IgD-negative memory B cell (primary cell): ENCODE data around the gene PHYKPL. TPM values are rescaled to one million over a fixed set of nuclear protein-coding genes. Genes with fewer than 3 reads are reported as not detected.
"Not testable (repeated sequence)": the region's sequence is repeated elsewhere in the genome, so short reads cannot be mapped to it uniquely, and the experiment has no call there.

Source experiments
- H3K27ac Mint-ChIP-seq, 3 donors: one replicate each; pipeline ENCODE4 v1.8.0; 2020 to 2022; ENCODE audit warnings: mild to moderate bottlenecking in 3 of 3, mixed read lengths in 3 of 3, moderate library complexity in 1 of 3
- H3K27me3 Mint-ChIP-seq: one replicate; pipeline ENCODE4 v1.8.0; 2021; ENCODE audit warnings: mixed read lengths
- H3K36me3 Mint-ChIP-seq: one replicate; pipeline ENCODE4 v1.8.0; 2020; ENCODE audit warnings: mild to moderate bottlenecking, mixed read lengths
- H3K4me1 Mint-ChIP-seq, 3 donors: one replicate each; pipeline ENCODE4 v1.8.0; 2020 to 2022; ENCODE audit warnings: mixed read lengths in 3 of 3, mild to moderate bottlenecking in 1 of 3
- H3K4me3 Mint-ChIP-seq, 4 donors: one replicate each; pipeline ENCODE4 v1.8.0; 2020 to 2022; ENCODE audit warnings: mild to moderate bottlenecking in 4 of 4, mixed read lengths in 4 of 4, moderate library complexity in 3 of 4
- H3K9me3 Mint-ChIP-seq, 3 donors: one replicate each; pipeline ENCODE4 v1.8.0; 2020 to 2021; ENCODE audit warnings: mixed read lengths in 3 of 3, mild to moderate bottlenecking in 1 of 3
- polyA plus RNA-seq: library from polyadenylated mRNA; unstranded; fragments of 300-500 nt; fragmentation: Illumina TruSeq; gene quantifications from one replicate; pipeline ENCODE4 v1.2.3, GENCODE V29; 2021

Gene PHYKPL
- polyA plus RNA-seq, 1 donor from 2014 or later, result 58.1 TPM

DNA sequence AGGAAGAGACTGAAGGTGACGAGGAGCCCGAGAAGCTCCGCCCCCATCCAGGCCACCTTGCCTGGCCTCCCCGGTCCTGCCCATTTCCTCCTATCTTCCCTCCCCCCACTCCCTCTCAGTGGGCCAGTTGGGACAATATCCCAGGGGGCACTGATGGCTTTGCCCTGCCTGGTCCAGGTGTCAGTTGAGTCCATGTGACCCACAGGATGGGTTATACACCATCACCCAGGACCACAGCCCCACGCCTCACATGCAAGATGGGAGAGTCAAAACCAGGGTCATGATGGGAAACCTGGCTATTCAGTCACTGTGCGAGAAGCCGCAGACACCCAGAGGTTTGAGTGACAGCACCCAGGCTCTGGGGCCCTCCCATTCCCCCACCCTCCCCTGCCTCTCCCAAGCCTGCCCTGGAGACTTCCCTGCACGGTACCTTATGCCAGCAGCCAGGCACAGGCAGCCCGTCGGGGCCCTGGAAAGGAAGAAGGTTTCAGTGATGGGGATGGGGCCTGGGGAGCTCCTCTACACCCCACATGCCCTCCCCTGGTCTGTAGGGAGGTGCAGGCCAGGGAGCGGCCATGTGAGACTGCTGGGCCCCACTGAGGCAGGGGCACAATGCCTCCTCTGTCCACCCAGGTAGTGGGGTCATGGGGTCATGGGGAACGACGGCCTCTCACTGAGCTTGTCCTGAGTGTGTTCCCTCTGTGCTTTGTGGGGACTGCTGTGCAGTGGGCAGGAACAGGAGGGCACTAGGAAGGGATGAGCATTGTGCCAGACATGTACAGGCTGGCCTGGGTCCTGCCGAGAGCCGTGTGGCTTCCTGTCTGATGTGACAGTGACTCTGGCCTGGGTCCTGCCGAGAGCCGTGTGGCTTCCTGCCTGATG lies 6.3 kb upstream of the PHYKPL start:
- peak overlapping the region in 2 of 4 donors; percentile 19 to 60 for H3K4me3 Mint-ChIP-seq
- H3K36me3 Mint-ChIP-seq, result no peaks in the 10 kb centered on the region
- peaks cover 14 to 26% (median 24%) of the 10 kb centered on the region in 3 donors for H3K4me1 Mint-ChIP-seq
- no peaks in the 10 kb centered on the region for H3K27me3 Mint-ChIP-seq
- no peaks in the 10 kb centered on the region for H3K9me3 Mint-ChIP-seq
- peak overlapping the region; percentile 39 to 82 (median 68) for H3K27ac Mint-ChIP-seq

DNA sequence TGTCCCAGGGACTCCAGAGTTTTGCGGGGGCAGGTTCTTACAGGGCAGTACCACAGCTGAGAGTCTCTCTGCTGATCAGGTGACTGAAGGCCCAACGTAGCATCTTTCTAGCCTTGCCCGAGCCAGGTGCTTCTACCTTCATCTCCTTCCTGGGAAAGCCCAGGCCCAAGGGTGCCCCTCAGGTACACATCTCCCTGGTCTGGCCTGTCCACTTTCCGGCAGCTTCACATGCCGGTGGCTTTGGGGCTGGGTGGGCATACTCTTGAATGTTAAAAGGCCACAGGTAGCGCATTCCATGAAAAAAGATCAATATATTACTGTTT lies 5.7 kb upstream of the PHYKPL start:
- H3K27me3 Mint-ChIP-seq, result no peaks in the 10 kb centered on the region
- peaks cover 14 to 26% (median 25%) of the 10 kb centered on the region in 3 donors for H3K4me1 Mint-ChIP-seq
- H3K9me3 Mint-ChIP-seq, result no peaks in the 10 kb centered on the region
- peak overlapping the region; percentile 14 to 39 (median 16) for H3K27ac Mint-ChIP-seq
- peak overlapping the region in 1 of 4 donors; percentile 55 for H3K4me3 Mint-ChIP-seq
- no peaks in the 10 kb centered on the region for H3K36me3 Mint-ChIP-seq

DNA sequence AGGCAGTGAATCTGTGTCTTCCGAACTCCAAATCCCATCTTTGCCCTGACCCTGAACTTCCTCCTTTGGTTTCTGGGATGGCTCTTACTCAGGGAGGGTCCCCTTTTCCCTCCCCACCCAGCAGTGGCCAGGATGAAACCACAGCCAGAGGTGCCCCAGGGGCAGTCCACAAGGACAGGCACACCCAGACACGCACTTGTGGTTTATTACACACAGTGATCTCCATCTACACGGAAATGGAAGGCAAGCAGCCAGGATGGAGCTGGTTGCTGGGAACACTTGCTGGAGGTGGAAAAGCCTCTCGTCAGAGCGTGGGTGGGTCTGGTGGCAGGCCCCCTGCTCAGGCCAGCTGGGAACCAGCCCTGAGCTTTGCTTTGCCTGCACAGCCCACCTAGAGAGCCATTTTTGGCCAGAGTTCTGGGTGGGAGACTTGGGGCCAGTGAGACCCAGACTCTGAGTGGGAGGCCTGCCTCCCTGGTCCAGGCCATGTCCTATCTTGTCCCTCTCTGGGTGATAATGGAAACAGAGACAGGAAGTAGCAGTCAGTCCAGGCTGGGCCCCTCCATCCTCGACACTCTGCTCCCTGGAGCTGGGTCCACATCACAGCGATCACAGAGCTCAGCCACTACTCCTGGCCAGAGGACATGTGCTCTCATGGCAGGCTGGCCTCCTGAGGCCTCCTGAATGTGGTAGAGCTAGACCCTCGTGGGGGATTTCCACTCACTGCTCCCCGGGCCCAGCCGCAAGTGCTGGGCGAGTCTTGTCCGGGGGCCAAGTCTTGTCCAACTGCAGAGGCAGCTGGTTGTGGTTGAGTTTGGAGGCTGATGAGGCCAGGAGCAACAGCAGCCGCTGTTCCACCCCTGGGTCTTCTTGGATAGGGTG lies 5.1 kb upstream of the PHYKPL start:
- H3K27ac Mint-ChIP-seq, result peak overlapping the region in 1 of 3 donors; percentile 57
- peak overlapping the region in 2 of 4 donors; percentile 55 to 89 for H3K4me3 Mint-ChIP-seq
- peaks cover 14 to 29% (median 26%) of the 10 kb centered on the region in 3 donors for H3K4me1 Mint-ChIP-seq
- no peaks in the 10 kb centered on the region for H3K36me3 Mint-ChIP-seq
- no peaks in the 10 kb centered on the region for H3K9me3 Mint-ChIP-seq
- H3K27me3 Mint-ChIP-seq, result no peaks in the 10 kb centered on the region

DNA sequence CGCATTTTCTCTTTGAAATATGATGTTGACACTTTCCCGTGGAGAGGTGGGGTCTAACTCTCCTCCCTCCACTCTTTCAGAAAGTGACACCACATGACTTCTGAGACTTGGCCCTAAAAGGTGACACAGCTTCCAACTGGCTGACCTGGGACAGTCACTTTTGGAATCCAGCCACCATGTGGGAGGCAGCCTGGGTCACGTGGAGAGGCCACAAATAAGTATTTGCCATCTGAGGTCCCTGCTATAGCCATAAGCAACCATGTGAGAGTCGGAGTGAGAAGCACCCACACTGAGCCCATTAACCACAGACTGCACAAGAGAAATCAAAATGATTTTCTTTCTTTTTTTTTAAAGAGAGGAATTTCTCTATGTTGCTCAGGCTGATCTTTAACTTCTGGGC lies 4.1 kb upstream of the PHYKPL start:
- no peaks in the 10 kb centered on the region for H3K9me3 Mint-ChIP-seq
- peak overlapping the region in 1 of 3 donors; percentile 35 for H3K27ac Mint-ChIP-seq
- no peaks in the 10 kb centered on the region for H3K27me3 Mint-ChIP-seq
- H3K36me3 Mint-ChIP-seq, result no peaks in the 10 kb centered on the region
- no peak overlapping the region for H3K4me3 Mint-ChIP-seq
- H3K4me1 Mint-ChIP-seq, result peaks cover 14 to 30% (median 20%) of the 10 kb centered on the region in 3 donors

DNA sequence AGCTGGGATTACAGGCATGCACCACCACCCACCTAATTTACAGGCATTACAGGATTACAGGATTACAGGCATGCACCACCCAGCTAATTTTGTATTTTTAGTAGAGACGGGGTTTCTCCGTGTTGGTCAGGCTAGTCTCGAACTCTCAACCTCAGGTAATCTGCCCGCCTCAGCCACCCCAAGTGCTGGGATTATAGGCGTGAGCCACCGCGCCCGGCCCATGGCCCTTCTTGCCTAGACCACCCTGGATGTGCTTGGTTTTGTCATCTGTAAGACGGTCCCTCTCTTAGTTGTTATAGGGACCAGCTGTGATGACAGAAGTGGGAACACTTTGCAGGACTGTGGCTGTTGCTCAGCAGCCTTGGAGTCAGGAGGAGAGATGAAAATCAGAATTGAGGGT lies 3.5 kb upstream of the PHYKPL start:
- no peaks in the 10 kb centered on the region for H3K9me3 Mint-ChIP-seq
- peak overlapping the region in 1 of 4 donors; percentile 39 for H3K4me3 Mint-ChIP-seq
- H3K4me1 Mint-ChIP-seq, result peaks cover 13 to 34% (median 22%) of the 10 kb centered on the region in 3 donors
- H3K27me3 Mint-ChIP-seq, result no peaks in the 10 kb centered on the region
- H3K36me3 Mint-ChIP-seq, result no peaks in the 10 kb centered on the region
- peak overlapping the region in 1 of 3 donors; percentile 35 for H3K27ac Mint-ChIP-seq

DNA sequence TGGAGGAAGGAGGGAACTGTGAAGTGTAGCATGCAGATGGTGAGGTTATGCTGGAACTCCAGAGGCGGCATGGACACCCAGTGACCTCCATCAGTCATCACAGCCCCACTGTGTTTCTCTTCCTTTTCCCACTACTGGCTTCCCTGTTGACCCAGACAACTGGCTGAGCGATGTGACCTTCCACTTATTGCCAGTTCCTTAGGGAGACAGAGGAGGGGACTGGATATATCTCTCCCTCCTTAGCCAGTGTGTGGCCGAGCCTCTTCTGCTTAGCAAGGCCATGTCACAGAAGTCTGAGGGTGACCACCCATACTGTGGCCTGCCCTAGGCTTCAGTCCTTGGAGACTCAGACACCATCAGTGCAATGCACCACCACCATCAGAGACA lies 3.0 kb upstream of the PHYKPL start:
- Mint-ChIP-seq H3K4me3 (peak overlapping the region in 1 of 4 donors; percentile 87), H3K27me3 (no peaks in the 10 kb centered on the region), H3K4me1 (peaks cover 12 to 34% (median 22%) of the 10 kb centered on the region in 3 donors), H3K9me3 (no peaks in the 10 kb centered on the region), H3K36me3 (no peaks in the 10 kb centered on the region), H3K27ac (no peak overlapping the region)

DNA sequence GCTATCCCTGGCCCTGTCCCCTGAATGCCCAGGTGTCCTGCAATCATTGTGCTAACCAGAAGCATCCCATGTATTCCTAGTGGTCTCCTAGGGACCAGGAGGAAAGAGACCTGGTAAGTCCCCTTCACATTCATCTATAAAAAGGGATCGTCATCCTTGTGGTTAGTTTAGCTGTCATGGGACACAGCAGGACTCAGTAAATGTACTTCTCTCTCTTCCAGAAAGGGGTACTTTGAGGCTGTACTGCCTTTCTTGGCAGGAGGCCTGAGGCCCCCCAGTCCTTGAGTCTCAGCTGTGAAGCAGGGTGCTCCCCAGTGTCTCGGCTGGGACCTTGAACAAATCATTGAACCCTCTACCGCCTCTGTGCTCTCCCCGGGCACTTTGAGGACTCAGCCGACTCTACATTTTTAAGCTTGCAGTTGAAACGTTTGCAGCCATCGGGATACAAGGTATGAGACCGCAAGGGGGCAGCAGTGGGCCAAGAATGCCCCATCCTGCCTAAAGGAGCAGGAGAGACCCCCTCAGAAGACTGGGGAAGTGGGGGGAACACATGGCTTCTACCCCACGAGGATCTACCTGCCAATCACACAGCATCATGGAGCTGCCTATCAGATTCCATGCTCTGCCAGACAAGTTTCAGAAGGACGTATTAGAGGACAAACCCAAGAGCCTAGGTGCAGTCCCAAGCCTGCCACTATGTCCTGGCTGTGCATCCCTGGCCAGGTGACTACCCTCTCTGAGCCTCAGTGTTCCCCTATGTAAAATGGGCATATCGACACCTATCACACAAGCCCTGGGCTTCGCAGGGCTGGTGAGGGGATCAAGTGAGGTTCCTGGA lies 2.4 kb upstream of the PHYKPL start:
- H3K36me3 Mint-ChIP-seq, result no peaks in the 10 kb centered on the region
- no peaks in the 10 kb centered on the region for H3K27me3 Mint-ChIP-seq
- H3K27ac Mint-ChIP-seq, result peak overlapping the region in 2 of 3 donors; percentile 73 to 81
- H3K4me3 Mint-ChIP-seq, result peak overlapping the region; percentile 18 to 87 (median 38)
- H3K4me1 Mint-ChIP-seq, result peaks cover 14 to 35% (median 21%) of the 10 kb centered on the region in 3 donors
- no peaks in the 10 kb centered on the region for H3K9me3 Mint-ChIP-seq

DNA sequence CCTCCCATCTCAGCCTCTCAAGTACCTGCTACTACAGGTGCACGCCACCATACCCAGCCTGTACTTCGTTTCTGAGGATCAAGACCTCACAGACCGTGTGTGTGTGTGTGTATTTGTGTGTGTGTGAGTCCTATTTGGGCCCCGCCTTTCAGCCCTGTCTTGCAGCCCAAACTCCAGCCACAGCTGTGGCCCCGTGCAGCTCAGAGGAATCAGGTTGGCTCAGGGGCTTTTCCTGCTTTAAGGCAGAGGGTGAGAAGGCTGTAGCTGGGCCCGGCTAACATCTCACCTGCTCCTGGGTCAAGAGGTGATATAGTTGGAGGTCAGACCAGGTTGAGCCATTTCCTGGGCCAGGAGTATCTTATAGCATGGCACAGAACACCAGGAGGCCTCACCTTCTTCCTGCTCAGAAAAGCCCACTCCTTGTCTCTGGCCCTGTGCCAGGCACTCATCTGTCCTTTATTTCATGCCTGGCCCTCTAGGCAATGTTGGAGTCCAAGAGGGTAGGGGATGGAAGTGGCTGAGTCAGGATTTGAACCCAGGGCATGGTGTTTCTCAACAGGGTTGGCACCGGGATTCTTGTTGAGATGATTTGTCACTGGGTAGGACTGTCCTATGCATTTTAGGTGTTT lies 1.6 kb upstream of the PHYKPL start:
- H3K27ac Mint-ChIP-seq, result peak overlapping the region in 2 of 3 donors; percentile 59 to 81
- peaks cover 21 to 38% (median 21%) of the 10 kb centered on the region in 3 donors for H3K4me1 Mint-ChIP-seq
- H3K36me3 Mint-ChIP-seq, result no peaks in the 10 kb centered on the region
- H3K4me3 Mint-ChIP-seq, result peak overlapping the region in 3 of 4 donors; percentile 4 to 87 (median 17)
- no peaks in the 10 kb centered on the region for H3K27me3 Mint-ChIP-seq
- H3K9me3 Mint-ChIP-seq, result no peaks in the 10 kb centered on the region

DNA sequence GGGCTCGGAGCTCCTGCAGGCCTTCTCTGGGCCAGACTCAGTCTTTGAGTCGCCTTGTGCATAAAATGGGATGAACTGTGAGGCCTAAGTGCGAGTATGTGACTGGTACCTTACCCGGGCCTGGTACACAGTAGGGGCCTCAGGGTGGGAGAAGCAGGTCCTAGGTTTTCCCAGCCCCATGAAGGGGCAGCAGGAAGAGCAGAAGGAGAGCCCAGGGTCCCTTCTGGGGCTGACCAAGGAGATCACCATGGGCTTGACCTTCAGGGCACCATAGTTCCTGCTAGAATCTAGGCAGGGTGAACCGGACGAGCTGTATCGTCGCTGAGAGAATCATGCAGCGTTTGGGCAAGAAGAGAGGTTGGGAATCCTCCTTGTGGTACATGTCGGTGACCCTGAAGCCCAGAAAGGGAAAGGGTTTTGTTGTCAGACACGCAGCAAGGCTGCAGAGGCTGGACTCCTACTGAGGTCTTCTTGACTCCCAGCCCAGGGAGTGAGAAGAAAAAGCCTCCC lies 373 bp upstream of the PHYKPL start:
- Mint-ChIP-seq H3K4me3 (peak overlapping the region; percentile 77 to 89 (median 85)), H3K9me3 (no peaks in the 10 kb centered on the region), H3K36me3 (peaks cover 5% of the 10 kb centered on the region), H3K4me1 (peaks cover 22 to 36% (median 24%) of the 10 kb centered on the region in 3 donors), H3K27ac (peak overlapping the region; percentile 31 to 96 (median 92)), H3K27me3 (no peaks in the 10 kb centered on the region)

DNA sequence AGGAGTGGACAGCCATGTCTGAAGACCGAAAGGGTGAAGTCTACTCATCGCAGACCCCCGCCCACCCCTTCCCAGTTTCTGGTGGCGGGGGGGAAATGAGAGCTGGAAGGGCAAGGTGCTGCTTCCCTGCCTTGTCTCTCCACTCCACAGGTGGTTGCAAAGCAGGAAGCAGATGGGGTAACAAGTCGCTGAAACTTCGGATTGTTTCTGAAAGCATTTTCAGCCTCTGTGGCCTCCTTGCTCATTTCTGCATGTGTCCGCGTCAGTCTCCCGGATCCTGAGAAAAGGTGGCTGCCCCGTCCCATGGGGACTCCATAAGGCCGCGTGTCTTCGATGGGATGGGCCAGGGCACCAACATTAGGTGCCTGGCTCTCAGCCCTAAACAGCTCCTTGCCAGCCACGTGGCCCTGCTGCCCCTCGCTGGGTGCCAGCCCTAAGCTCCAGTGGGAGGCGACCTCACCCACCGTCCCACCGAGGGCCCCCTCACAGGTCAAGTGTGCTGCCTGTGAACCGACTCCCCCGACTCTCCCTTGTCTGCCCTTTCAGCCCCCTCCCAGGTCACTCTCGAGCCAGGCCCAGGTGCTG lies 971 bp downstream of the PHYKPL start:
- Mint-ChIP-seq H3K9me3 (no peaks in the 10 kb centered on the region), H3K4me1 (peaks cover 27 to 41% (median 38%) of the 10 kb centered on the region in 3 donors), H3K4me3 (peak overlapping the region; percentile 34 to 91 (median 80)), H3K27me3 (no peaks in the 10 kb centered on the region), H3K27ac (peak overlapping the region; percentile 11 to 71 (median 63)), H3K36me3 (peaks cover 14% of the 10 kb centered on the region)

DNA sequence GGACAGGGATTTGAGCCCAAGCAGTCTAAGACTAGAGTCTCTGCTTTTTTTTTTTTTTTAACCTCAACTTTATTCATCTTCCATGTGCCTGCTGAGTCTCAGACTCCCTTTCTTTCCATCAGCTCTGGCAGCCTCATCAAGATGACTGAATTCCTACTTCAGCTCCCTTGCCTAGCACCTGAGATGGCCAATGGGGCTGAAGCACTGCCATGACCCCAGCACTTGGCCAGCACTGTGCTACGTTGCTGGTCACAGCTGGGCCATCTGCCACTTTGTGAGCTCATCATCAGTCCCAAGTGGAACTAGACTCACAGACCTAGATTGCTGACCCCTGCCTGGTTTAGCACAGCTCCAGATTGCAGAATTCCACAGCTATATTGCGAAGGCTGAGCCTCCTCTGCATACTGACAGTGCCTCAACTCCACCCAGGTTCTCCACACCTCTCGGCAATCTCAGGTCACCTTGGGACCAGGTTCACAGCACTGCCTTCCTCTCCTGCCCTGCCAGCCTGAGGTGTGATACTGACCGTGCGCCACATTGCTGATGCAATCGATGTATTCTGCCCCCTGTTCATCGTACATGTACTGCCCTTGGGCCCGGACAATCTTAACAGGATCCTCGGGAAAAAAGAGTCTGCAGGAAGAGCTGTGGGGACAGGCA lies 1.6 kb downstream of the PHYKPL start:
- Mint-ChIP-seq H3K4me3 (peak overlapping the region; percentile 34 to 91 (median 80)), H3K36me3 (peaks cover 15% of the 10 kb centered on the region), H3K4me1 (peaks cover 29 to 41% (median 41%) of the 10 kb centered on the region in 3 donors), H3K9me3 (no peaks in the 10 kb centered on the region), H3K27ac (peak overlapping the region; percentile 11 to 90 (median 43)), H3K27me3 (no peaks in the 10 kb centered on the region)

DNA sequence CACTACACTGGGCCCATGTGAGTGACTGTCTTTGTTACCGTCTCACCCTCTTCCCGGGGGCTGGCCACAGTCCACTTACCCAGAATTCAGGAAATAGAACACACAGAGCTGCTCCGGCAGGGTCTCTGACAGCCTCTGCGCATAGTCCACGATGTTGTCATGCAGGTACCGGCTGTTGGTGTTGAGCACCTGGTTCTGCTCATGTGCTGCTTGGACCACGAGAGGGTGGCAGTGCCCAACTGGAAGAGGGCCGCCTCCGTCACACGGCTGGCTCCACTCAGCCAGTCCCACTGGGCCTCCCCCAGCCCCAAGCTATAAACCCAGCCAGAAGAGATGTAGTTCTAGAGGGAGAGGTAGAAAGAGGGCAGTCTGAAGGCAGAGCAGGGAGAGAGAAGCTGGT lies 2.7 kb downstream of the PHYKPL start:
- Mint-ChIP-seq H3K4me3 (peak overlapping the region in 3 of 4 donors; percentile 34 to 84 (median 71)), H3K27me3 (no peaks in the 10 kb centered on the region), H3K4me1 (peaks cover 26 to 40% (median 37%) of the 10 kb centered on the region in 3 donors), H3K36me3 (peaks cover 15% of the 10 kb centered on the region), H3K9me3 (no peaks in the 10 kb centered on the region), H3K27ac (peak overlapping the region in 2 of 3 donors; percentile 43 to 48)

DNA sequence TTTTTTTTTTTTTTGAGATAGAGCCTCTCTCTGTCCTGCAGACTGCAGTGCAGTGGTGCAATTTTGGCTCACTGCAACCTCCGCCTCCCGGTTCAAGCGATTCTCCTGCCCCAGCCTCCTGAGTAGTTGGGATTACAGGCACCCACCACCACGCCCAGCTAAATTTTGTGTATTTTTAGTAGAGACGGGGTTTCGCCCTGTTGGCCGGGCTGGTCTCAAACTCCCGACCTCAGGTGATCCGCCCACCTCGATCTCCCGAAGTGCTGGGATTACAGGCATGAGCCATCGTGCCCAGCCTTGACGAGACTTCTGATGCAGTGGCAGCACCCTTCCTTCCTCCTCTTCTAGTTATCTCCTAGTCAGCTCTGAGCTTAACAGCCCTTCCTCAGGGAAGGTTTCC lies 3.5 kb downstream of the PHYKPL start:
- Mint-ChIP-seq H3K27ac (peak overlapping the region in 1 of 3 donors; percentile 48), H3K4me3 (peak overlapping the region in 1 of 4 donors; percentile 37), H3K4me1 (peaks cover 25 to 39% (median 35%) of the 10 kb centered on the region in 3 donors), H3K36me3 (peaks cover 15% of the 10 kb centered on the region)
- H3K9me3 Mint-ChIP-seq, H3K27me3 Mint-ChIP-seq: not testable (repeated sequence)
